Measurements from ENCODE around the gene SORT1. TPM values are rescaled to one million over a fixed set of nuclear protein-coding genes. Genes with fewer than 3 reads are reported as not detected.

Gene SORT1
- total and polyA plus RNA-seq, 2 of the 13 experiments (the other 11 are each of a cell fraction or from before 2014, with no cell fraction given): 32.4 to 93.0 TPM

DNA sequence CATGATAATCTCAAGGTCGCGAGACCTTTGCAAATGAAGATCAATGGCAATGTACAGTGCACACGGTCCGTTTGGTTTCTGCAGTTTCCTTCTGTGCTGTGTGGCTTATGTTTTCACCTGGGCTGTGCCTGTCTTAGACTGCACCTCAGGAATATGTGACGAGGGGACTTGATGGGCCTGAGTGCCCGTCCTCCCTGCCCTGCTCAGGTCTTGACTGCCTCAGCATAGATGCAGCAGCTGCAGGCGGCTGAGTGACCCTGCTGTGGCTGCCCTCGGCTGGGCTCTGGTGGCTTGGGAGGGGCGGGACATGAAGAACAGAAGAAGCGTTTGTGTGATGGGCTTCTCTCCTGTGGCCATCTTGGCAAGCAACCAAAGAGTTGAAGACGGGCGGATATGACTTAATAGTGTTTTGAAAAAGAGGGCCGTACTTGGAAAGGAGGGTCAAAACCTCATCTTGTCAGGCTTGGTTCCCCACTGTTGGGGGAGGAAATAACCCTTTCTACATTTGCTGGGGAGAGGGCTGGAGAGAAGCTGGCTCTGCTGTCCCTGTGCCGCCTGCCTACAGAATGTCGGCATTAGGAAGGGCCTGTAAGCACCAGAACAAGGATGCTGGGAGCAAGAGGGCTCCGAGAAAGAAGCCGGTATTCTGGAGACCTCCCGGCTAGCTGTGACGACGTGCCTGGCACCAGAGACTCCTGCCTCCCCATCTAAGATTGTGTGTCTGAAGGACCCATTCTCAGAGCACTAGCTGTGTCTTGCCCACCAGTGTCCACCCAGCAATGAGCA, 98.0 kb downstream of the SORT1 start (continued):
- TF ChIP-seq, protein P1, sequence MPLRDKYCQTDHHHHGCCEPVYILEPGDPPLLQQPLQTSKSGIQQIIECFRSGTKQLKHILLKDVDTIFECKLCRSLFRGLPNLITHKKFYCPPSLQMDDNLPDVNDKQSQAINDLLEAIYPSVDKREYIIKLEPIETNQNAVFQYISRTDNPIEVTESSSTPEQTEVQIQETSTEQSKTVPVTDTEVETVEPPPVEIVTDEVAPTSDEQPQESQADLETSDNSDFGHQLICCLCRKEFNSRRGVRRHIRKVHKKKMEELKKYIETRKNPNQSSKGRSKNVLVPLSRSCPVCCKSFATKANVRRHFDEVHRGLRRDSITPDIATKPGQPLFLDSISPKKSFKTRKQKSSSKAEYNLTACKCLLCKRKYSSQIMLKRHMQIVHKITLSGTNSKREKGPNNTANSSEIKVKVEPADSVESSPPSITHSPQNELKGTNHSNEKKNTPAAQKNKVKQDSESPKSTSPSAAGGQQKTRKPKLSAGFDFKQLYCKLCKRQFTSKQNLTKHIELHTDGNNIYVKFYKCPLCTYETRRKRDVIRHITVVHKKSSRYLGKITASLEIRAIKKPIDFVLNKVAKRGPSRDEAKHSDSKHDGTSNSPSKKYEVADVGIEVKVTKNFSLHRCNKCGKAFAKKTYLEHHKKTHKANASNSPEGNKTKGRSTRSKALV (CRISPR knock-in tag; IDR thresholded peaks at IDR 0.05): no peak
- no peak for TF ChIP-seq NR3C1 (CRISPR knock-in tag; IDR thresholded peaks at IDR 0.05)
- 0 out of 2 replicates have a peak, but pooled peaks have one; percentile 19 for TF ChIP-seq ARNT2 (CRISPR knock-in tag; IDR thresholded peaks at IDR 0.05; ENCODE audit: low read depth)
- 0 out of 2 replicates have a peak, but pooled peaks have one; percentile 59 for TF ChIP-seq ZNF572 (CRISPR knock-in tag; IDR thresholded peaks at IDR 0.05)
- TF ChIP-seq FIP1L1 (IDR thresholded peaks at IDR 0.05; ENCODE audit: borderline replicate concordance, insufficient read depth, low read depth, low read length): no peak
- no peak for TF ChIP-seq NFKBIZ (CRISPR knock-in tag; IDR thresholded peaks at IDR 0.05)
- TF ChIP-seq, protein P2, sequence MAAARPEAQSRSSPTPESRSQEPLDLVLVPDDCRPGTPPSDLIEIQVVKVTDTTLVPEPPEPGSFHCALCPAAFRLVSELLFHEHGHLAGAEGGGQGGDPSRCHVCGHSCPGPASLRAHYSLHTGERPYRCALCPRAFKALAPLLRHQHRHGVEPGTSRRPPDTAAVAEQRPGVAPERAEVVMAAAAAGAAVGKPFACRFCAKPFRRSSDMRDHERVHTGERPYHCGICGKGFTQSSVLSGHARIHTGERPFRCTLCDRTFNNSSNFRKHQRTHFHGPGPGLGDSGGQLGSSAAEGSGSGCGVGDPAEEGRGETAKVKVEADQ (CRISPR knock-in tag; IDR thresholded peaks at IDR 0.05; ENCODE audit: borderline replicate concordance): no peak
- TF ChIP-seq NFRKB (IDR thresholded peaks at IDR 0.05): no peak
- TF ChIP-seq ZBTB8A (CRISPR knock-in tag; IDR thresholded peaks at IDR 0.05; ENCODE audit: borderline replicate concordance, low read depth): no peak
- TF ChIP-seq, protein P3, sequence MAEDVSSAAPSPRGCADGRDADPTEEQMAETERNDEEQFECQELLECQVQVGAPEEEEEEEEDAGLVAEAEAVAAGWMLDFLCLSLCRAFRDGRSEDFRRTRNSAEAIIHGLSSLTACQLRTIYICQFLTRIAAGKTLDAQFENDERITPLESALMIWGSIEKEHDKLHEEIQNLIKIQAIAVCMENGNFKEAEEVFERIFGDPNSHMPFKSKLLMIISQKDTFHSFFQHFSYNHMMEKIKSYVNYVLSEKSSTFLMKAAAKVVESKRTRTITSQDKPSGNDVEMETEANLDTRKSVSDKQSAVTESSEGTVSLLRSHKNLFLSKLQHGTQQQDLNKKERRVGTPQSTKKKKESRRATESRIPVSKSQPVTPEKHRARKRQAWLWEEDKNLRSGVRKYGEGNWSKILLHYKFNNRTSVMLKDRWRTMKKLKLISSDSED (CRISPR knock-in tag; IDR thresholded peaks at IDR 0.05): no peak
- TF ChIP-seq ZNF44 (CRISPR knock-in tag; IDR thresholded peaks at IDR 0.05): peak; percentile 60; the same call in 1 of the 2 replicates
- TF ChIP-seq, protein P4, sequence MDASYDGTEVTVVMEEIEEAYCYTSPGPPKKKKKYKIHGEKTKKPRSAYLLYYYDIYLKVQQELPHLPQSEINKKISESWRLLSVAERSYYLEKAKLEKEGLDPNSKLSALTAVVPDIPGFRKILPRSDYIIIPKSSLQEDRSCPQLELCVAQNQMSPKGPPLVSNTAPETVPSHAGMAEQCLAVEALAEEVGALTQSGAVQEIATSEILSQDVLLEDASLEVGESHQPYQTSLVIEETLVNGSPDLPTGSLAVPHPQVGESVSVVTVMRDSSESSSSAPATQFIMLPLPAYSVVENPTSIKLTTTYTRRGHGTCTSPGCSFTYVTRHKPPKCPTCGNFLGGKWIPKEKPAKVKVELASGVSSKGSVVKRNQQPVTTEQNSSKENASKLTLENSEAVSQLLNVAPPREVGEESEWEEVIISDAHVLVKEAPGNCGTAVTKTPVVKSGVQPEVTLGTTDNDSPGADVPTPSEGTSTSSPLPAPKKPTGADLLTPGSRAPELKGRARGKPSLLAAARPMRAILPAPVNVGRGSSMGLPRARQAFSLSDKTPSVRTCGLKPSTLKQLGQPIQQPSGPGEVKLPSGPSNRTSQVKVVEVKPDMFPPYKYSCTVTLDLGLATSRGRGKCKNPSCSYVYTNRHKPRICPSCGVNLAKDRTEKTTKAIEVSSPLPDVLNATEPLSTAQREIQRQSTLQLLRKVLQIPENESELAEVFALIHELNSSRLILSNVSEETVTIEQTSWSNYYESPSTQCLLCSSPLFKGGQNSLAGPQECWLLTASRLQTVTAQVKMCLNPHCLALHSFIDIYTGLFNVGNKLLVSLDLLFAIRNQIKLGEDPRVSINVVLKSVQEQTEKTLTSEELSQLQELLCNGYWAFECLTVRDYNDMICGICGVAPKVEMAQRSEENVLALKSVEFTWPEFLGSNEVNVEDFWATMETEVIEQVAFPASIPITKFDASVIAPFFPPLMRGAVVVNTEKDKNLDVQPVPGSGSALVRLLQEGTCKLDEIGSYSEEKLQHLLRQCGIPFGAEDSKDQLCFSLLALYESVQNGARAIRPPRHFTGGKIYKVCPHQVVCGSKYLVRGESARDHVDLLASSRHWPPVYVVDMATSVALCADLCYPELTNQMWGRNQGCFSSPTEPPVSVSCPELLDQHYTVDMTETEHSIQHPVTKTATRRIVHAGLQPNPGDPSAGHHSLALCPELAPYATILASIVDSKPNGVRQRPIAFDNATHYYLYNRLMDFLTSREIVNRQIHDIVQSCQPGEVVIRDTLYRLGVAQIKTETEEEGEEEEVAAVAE (CRISPR knock-in tag; IDR thresholded peaks at IDR 0.05; ENCODE audit: borderline replicate concordance): 0 out of 2 replicates have a peak, but pooled peaks have one; percentile 14
- TF ChIP-seq HMG20B (CRISPR knock-in tag; conservative IDR thresholded peaks at IDR 0.05): no peak
- peak; percentile 84; the same call in 1 of the 2 replicates for TF ChIP-seq POLR2AphosphoS2 (IDR thresholded peaks at IDR 0.05; ENCODE audit: low read depth, low read length)
- TF ChIP-seq ZNF3 (CRISPR knock-in tag; IDR thresholded peaks at IDR 0.05): 0 out of 2 replicates have a peak, but pooled peaks have one; percentile 32
- TF ChIP-seq, protein P5, sequence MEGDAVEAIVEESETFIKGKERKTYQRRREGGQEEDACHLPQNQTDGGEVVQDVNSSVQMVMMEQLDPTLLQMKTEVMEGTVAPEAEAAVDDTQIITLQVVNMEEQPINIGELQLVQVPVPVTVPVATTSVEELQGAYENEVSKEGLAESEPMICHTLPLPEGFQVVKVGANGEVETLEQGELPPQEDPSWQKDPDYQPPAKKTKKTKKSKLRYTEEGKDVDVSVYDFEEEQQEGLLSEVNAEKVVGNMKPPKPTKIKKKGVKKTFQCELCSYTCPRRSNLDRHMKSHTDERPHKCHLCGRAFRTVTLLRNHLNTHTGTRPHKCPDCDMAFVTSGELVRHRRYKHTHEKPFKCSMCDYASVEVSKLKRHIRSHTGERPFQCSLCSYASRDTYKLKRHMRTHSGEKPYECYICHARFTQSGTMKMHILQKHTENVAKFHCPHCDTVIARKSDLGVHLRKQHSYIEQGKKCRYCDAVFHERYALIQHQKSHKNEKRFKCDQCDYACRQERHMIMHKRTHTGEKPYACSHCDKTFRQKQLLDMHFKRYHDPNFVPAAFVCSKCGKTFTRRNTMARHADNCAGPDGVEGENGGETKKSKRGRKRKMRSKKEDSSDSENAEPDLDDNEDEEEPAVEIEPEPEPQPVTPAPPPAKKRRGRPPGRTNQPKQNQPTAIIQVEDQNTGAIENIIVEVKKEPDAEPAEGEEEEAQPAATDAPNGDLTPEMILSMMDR (CRISPR knock-in tag; IDR thresholded peaks at IDR 0.05): 0 out of 2 replicates have a peak, but pooled peaks have one; percentile 2
